SU-DHL-6 (cell line): ENCODE data around the gene DENND6B.
A peak's percentile ranks its signal among the peaks of the same experiment; 100 is the strongest.

Experiments used
- H2AFZ ChIP-seq: fragments of 200-600 bp; sonication (generic); 2 replicates; pipeline ENCODE4 v1.6.1; 2014; ENCODE audit warnings: low read depth, mild to moderate bottlenecking, moderate library complexity, mixed read lengths, antibody characterized with exemption, low read length; ENCODE audit not compliant: severe bottlenecking
- H3F3A ChIP-seq: fragments of 200-600 bp; shearing (Covaris generic); 2 replicates; pipeline ENCODE4 v1.6.0; 2016; ENCODE audit warnings: antibody characterized with exemption, mild to moderate bottlenecking; ENCODE audit not compliant: insufficient read depth
- H3K27ac ChIP-seq: fragments of 200-600 bp; sonication (generic); 2 replicates; pipeline ENCODE4 v1.5.1; 2016; ENCODE audit warnings: low read depth, mild to moderate bottlenecking, low read length, moderate library complexity, mixed read lengths
- H3K27me3 ChIP-seq: fragments of 200-600 bp; sonication (generic), shearing (Covaris generic); 2 replicates; pipeline ENCODE4 v1.6.0; 2014; ENCODE audit warnings: mild to moderate bottlenecking, low read length
- H3K36me3 ChIP-seq: fragments of 200-600 bp; sonication (generic); 2 replicates; pipeline ENCODE4 v1.6.1; 2014; ENCODE audit warnings: mild to moderate bottlenecking, low read length, mixed read lengths
- H3K4me2 ChIP-seq: fragments of 300-600, 200-600 bp; shearing (Covaris generic), sonication (generic); 2 replicates; pipeline ENCODE4 v1.6.0; 2014; ENCODE audit warnings: low read length, low read depth, mild to moderate bottlenecking; ENCODE audit not compliant: poor library complexity, severe bottlenecking
- H3K4me3 ChIP-seq: fragments of 200-600 bp; sonication (generic); 2 replicates; pipeline ENCODE4 v1.5.1; 2014; ENCODE audit warnings: antibody characterized with exemption, low read length, mild to moderate bottlenecking, mixed read lengths; ENCODE audit not compliant: insufficient read depth, poor library complexity, severe bottlenecking
- H3K79me2 ChIP-seq: fragments of 200-600 bp; sonication (generic); 2 replicates; pipeline ENCODE4 v1.6.1; 2014; ENCODE audit warnings: mild to moderate bottlenecking, low read length, moderate library complexity; ENCODE audit not compliant: insufficient read depth
- H3K9ac ChIP-seq: fragments of 200-600 bp; sonication (generic); 2 replicates; pipeline ENCODE4 v1.7.0; 2014; ENCODE audit warnings: mild to moderate bottlenecking, low read length
- H3K9me2 ChIP-seq: fragments of 200-600 bp; sonication (generic); replicated peaks from 2 replicates; pipeline ENCODE4 v1.6.1; 2014; ENCODE audit warnings: low read length; ENCODE audit not compliant: insufficient read depth
- H3K9me3 ChIP-seq: fragments of 200-600 bp; sonication (generic); 2 replicates; pipeline ENCODE4 v1.6.1; 2014; ENCODE audit warnings: low read length, mixed read lengths; ENCODE audit not compliant: insufficient read depth
- H4K20me1 ChIP-seq: fragments of 200-600 bp; sonication (generic); 2 replicates; pipeline ENCODE4 v1.6.1; 2014; ENCODE audit warnings: low read depth, mild to moderate bottlenecking, antibody characterized with exemption, low read length, moderate library complexity, mixed read lengths
- EZH2phosphoT487 ChIP-seq: fragments of 200-600 bp; sonication (generic), shearing (Covaris generic); conservative IDR thresholded peaks from 2 replicates; pipeline ENCODE4 v1.6.1; 2018; ENCODE audit warnings: mild to moderate bottlenecking, antibody characterized with exemption, low read length, moderate library complexity, mixed read lengths
- TF ChIP-seq, protein P1 (sequence below): fragments of 200-600 bp; sonication (generic); IDR thresholded peaks from one replicate; pipeline ENCODE4 v1.5.1; 2017; ENCODE audit warnings: antibody characterized with exemption, mild to moderate bottlenecking, low read length, moderate library complexity; ENCODE audit not compliant: insufficient read depth, poor library complexity, severe bottlenecking

Gene DENND6B

DNA sequence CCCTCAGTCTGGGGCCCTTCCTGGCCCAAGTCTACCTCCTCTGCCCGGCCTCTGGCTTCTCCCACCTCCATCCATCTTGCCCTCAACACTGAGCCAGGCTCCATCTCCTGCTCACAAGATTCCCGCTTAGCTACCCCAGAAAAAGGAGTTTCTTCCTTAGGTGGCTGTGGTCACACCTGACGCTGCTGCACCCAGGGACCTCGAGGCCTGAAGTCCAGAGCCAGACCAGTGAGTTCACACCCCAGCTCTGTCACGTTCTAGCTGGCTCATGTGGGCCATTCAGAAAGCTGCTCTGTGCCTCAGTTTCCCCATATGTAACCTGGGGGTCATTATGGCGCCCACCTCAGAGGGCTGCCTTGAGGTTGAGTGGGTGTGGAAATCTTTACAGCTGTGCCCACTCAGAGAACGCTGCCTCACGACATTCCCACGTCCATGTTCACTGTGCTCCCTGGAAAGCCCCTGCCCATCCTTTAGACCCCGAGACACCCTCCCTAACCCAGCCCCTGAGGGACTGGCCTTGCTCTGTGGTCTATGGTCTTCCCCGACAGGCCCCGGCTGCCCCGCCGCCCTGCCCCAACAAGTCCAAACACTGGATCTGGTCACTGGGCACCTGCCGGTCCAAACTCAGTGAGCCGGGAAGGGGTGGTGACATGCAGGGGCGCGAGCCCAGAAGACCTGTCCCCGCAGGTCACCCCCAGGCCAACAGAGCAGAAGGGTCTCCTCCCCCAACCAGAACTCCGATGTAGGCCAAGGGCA is 29.1 kb downstream of the DENND6B start:
- no peak overlapping the region for H3K27ac ChIP-seq
- no peak for TF ChIP-seq EZH2phosphoT487
- TF ChIP-seq, protein P1, sequence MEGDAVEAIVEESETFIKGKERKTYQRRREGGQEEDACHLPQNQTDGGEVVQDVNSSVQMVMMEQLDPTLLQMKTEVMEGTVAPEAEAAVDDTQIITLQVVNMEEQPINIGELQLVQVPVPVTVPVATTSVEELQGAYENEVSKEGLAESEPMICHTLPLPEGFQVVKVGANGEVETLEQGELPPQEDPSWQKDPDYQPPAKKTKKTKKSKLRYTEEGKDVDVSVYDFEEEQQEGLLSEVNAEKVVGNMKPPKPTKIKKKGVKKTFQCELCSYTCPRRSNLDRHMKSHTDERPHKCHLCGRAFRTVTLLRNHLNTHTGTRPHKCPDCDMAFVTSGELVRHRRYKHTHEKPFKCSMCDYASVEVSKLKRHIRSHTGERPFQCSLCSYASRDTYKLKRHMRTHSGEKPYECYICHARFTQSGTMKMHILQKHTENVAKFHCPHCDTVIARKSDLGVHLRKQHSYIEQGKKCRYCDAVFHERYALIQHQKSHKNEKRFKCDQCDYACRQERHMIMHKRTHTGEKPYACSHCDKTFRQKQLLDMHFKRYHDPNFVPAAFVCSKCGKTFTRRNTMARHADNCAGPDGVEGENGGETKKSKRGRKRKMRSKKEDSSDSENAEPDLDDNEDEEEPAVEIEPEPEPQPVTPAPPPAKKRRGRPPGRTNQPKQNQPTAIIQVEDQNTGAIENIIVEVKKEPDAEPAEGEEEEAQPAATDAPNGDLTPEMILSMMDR, result no peak

DNA sequence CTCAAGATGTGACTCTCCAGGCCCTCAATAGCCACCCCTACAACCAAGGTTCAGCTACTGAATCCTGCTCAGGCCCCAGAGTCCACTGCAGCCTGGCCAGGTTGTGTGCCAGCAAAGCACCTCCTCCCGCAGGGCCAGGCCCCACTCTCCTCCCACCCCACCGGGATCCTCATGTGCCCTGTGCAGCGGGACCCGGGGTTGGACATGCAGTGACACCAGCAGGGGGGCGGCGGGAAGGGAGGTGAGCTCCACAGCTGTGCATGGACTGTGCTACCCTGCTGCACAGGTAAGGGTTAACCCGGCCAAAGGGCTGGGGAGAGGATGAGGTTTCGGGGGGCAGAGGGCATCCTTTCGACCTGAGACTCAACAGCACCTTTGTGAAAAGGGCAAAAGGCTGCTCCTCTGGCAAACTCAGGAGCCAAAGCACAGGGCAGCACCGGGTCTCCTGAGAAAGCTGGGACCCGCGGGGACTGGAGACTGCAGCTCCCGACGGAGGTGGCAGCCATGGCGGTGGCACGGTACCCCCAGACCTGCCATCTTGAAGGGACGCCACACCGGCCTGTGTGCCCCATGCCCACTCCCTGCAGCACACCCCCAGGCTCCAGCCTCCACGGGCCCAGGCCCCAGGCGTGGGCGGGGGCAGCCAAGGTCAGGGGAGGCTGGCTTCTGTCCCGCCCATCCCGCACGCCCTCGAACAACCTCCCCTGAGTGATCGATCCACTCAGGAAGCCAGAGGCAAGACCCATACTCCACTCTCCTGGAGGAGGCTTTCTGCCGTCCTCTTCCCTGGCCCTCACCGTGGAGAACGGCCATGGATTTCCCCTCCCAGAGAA is 29.9 kb downstream of the DENND6B start:
- H3F3A ChIP-seq, result peaks cover 5% of the 10 kb centered on the region

More for the DNA sequence above, 29.1 kb downstream of the DENND6B start:
- H2AFZ ChIP-seq, result no peak overlapping the region
- H3K79me2 ChIP-seq, result no peaks in the 10 kb centered on the region; the same call in 1 of the 2 replicates
- no peak overlapping the region for H3K4me2 ChIP-seq
- H3K4me3 ChIP-seq, result no peak overlapping the region
- no peaks in the 10 kb centered on the region for H3K9me3 ChIP-seq
- H3F3A ChIP-seq, result peaks cover 13% of the 10 kb centered on the region
- no peaks in the 10 kb centered on the region for H4K20me1 ChIP-seq
- H3K9me2 ChIP-seq, result no peaks in the 10 kb centered on the region
- no peaks in the 10 kb centered on the region for H3K27me3 ChIP-seq
- H3K9ac ChIP-seq, result no peak overlapping the region
- no peaks in the 10 kb centered on the region for H3K36me3 ChIP-seq

DNA sequence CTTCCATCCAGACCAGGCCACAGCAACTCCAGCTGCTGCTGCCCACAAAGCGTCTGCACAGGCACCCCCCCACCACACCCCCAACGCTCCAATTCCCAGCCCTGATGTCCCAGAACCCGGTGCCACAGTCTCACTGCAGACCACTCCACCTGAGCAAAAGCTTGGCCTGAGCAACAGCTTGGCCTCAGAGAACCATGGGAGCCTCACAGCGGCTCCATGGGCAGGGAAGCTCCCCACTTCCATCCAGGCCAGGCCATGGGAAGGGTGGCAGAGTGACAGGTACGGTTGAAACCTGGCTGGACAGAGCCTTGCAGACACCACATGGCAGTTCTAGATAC is 32.5 kb downstream of the DENND6B start:
- no peak overlapping the region for H3K9ac ChIP-seq
- H3K9me2 ChIP-seq, result no peaks in the 10 kb centered on the region
- H3K4me2 ChIP-seq, result no peak overlapping the region
- no peaks in the 10 kb centered on the region for H3K36me3 ChIP-seq
- H2AFZ ChIP-seq, result no peak overlapping the region
- peaks cover 4% of the 10 kb centered on the region; the same call in 1 of the 2 replicates for H3F3A ChIP-seq
- H3K4me3 ChIP-seq, result no peak overlapping the region
- TF ChIP-seq EZH2phosphoT487, result no peak
- TF ChIP-seq, protein P1, result no peak
- H3K79me2 ChIP-seq, result no peaks in the 10 kb centered on the region; the same call in 1 of the 2 replicates
- no peaks in the 10 kb centered on the region for H3K9me3 ChIP-seq
- H4K20me1 ChIP-seq, result no peaks in the 10 kb centered on the region
- H3K27me3 ChIP-seq, result no peaks in the 10 kb centered on the region
- H3K27ac ChIP-seq, result no peak overlapping the region

More for the DNA sequence above, 29.9 kb downstream of the DENND6B start:
- H4K20me1 ChIP-seq, result no peaks in the 10 kb centered on the region
- H3K27ac ChIP-seq, result peak overlapping the region; percentile 45
- H3K36me3 ChIP-seq, result no peaks in the 10 kb centered on the region
- no peaks in the 10 kb centered on the region for H3K9me3 ChIP-seq
- H3K9ac ChIP-seq, result no peak overlapping the region
- no peaks in the 10 kb centered on the region; the same call in 1 of the 2 replicates for H3K79me2 ChIP-seq
- no peak overlapping the region for H3K4me3 ChIP-seq
- no peaks in the 10 kb centered on the region for H3K27me3 ChIP-seq
- H2AFZ ChIP-seq, result no peak overlapping the region
- no peak overlapping the region for H3K4me2 ChIP-seq
- no peaks in the 10 kb centered on the region for H3K9me2 ChIP-seq
- TF ChIP-seq, protein P1, result no peak
- no peak for TF ChIP-seq EZH2phosphoT487
